ENCODE data around the gene UGT1A9.

The UGT1A9 gene

GRCh38 chr2:233814056-233814835, 142.5 kb downstream of the UGT1A9 start:
- in situ Hi-C loops (cut with HindIII; ENCODE audit: low sequenced_read_pairs) = no loop called here

- in situ Hi-C loops (cut with HindIII; ENCODE audit: low sequenced_read_pairs) = no loop called here
These were observed 144.2 kb downstream of the UGT1A9 start for GRCh38 chr2:233815861-233816260.

- in situ Hi-C loops (cut with HindIII; ENCODE audit: low sequenced_read_pairs) = no loop called here
These were observed 144.6 kb downstream of the UGT1A9 start for GRCh38 chr2:233816334-233816733.

GRCh38 chr2:233816771-233817170, 145.1 kb downstream of the UGT1A9 start:
- in situ Hi-C loops (cut with HindIII; ENCODE audit: low sequenced_read_pairs) = no loop called here

- in situ Hi-C loops (cut with HindIII; ENCODE audit: low sequenced_read_pairs) = no loop called here
These were observed 145.7 kb downstream of the UGT1A9 start for GRCh38 chr2:233817361-233817911.

GRCh38 chr2:233817995-233818638, 146.4 kb downstream of the UGT1A9 start:
- in situ Hi-C loops (cut with HindIII; ENCODE audit: low sequenced_read_pairs) = no loop called here

- in situ Hi-C loops (cut with HindIII; ENCODE audit: low sequenced_read_pairs) = no loop called here
These were observed 147.2 kb downstream of the UGT1A9 start for GRCh38 chr2:233818639-233819621.

GRCh38 chr2:233819884-233820773, 148.4 kb downstream of the UGT1A9 start:
- in situ Hi-C loops (cut with HindIII; ENCODE audit: low sequenced_read_pairs) = no loop called here

- in situ Hi-C loops (cut with HindIII; ENCODE audit: low sequenced_read_pairs) = no loop called here
These were observed 149.0 kb downstream of the UGT1A9 start for GRCh38 chr2:233820774-233821105.

GRCh38 chr2:233821196-233821595, 149.5 kb downstream of the UGT1A9 start:
- in situ Hi-C loops (cut with HindIII; ENCODE audit: low sequenced_read_pairs) = no loop called here

GRCh38 chr2:233821709-233822100, 150.0 kb downstream of the UGT1A9 start:
- in situ Hi-C loops (cut with HindIII; ENCODE audit: low sequenced_read_pairs) = no loop called here

GRCh38 chr2:233822101-233822771, 150.5 kb downstream of the UGT1A9 start:
- in situ Hi-C loops (cut with HindIII; ENCODE audit: low sequenced_read_pairs) = no loop called here

Data from DLD1 (cell line).